ENCODE data around the gene OVOL2.

GRCh38 chr20:18056174-18057100 is 1.3 kb downstream of the OVOL2 start:
- peak in 1 of 4 donors; percentile 41 for TF ChIP-seq POLR2A (IDR thresholded peaks at IDR 0.05)
- TF ChIP-seq CTCF (IDR thresholded peaks at IDR 0.05): no peak
- no peak for TF ChIP-seq POLR2AphosphoS5 (IDR thresholded peaks at IDR 0.05)
- no peak for TF ChIP-seq EP300 (IDR thresholded peaks at IDR 0.05)

All from upper lobe of left lung (tissue), 4 donors.